HG02588 (cell line): ENCODE results near the gene AGTPBP1.
"Not testable (repeated sequence)": the region's sequence is repeated elsewhere in the genome, so short reads cannot be mapped to it uniquely, and the experiment has no call there.

Source experiments
- ATAC-seq: cut with Tn5 transposase; IDR thresholded peaks from one replicate; pipeline ENCODE4 v1.9.1; 2021; ENCODE audit warnings: mild to moderate bottlenecking, moderate library complexity; ENCODE audit not compliant: unreplicated experiment

The AGTPBP1 gene

DNA sequence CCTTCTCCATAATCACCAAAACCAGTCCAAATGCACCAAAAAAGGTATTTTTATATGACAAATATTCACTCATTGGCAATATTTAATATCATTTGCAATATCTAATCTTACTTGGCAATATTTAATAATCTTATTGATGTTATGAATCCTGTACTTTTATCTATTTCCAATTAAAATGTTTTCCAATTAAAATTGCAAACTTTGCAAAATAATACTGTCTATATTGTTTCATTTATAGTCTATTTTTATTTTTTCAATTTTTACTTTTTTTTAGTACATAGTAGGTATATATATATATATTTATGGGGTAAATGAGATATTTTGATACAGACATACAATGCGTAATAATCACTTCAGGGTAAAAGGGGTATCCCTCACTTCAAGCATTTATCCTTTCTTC, 109.9 kb downstream of the AGTPBP1 start:
- ATAC-seq = no peak

DNA sequence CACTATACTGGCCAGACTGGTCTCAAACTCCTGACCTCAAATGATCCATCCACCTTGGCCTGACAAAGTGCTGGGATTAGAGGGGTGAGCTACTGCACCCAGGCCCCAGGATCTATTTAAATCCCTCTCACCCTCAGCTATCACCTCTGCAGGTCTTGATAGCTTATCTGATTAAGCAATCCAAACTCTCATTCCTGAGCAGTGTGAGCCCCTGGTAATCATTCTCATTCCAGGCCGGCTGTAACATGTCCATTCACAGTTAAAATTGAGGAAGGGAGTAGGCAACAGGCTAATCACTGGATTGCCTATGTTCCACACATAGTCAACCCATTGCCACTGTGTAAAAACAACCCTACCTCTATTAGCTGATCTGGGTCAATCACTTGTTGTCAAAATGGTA, 111.1 kb downstream of the AGTPBP1 start:
- no peak for ATAC-seq

DNA sequence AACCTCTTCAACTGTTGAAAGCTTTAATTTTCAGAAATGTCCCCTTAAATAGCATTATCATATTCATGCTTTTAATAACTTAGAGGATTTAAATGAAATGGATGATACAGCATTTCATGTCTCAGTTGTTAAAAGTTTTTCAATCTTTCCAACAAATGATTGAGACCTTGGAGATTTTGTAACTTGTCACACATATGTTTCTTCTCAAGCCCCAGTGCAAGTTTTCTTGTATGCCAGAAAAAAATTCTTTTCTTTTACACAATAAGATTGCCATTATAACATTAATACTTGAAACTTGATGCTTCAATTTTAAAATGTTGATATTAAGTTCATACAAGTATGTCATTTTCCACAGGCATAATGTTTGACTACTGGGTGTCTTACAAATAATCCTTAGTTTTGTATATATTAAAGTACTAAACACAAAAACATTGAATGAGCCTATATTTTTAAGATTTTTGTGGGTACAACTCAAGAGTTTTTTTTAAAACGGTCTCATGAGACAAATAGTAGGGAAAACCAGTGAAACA, 124.5 kb downstream of the AGTPBP1 start:
- ATAC-seq = no peak

DNA sequence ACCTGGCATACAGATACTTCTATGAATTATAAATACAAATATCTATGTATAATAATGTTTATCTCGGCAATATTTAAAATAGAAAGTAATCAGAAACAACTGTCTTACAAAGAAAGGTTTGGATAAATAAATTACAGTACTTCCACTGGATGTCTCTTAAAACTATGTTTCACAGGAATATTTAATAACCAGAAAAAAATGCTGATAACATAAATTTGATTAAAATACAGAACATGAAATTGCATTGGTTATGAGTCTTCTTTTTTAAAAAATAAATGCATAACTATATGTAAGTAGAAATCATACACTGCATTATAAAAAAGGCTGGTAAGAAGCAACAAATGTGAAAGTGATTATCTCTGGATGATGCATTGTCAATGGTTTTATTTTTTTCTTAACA, 126.0 kb downstream of the AGTPBP1 start:
- no peak for ATAC-seq

DNA sequence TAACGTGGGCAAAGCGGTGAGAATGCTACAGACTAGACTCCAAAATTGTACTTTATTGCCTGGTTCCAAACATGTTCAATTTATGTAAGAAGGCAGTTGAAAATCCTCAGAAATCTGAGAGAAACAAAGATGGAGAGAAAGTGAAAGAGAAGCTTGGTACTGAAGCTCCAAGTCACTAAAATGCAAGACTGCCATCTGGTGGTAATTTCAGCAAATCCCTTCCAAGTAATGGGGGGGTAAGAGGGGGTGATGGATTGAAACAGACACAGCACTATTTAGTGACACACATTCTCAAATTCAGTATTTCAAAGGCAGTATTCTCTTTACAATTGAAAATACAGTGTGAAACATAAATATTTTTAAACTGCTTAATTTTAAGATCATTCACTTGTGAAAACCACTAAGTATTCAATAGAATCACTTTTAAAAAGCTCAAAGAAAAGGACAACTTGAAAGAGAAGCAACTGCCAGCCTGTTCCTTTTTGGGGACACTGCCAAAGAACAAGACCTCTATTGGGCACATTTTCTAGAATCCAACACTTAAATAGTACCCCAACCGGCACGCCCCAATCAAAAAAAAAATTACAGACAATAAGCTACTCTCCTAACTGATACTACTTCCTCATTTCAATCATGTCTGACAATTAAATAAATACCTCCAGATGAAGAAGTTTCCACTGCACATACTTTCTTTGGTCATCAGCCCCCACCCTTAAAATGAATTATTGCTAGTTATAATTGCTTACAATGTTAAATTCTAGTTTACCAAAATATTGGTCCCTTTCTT, 131.5 kb downstream of the AGTPBP1 start:
- peak; percentile 85 for ATAC-seq

DNA sequence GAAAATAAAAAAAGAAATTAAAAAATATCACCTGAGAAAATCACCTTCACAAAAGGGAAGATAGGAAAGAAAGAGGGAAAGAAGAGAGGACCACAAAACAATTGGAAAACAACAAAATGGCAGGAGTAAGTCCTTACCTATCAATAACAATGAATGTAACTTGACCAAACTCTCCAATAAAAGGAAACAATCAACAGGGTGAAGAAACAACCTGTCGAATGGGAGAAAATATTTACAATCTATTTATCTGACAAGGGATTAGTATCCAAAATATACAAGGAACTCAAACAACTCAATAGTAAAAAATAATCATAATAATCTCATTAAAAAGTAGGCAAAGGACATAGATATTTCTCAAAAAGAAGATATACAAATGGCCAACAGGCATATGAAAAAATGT, 135.8 kb downstream of the AGTPBP1 start:
- no peak for ATAC-seq

DNA sequence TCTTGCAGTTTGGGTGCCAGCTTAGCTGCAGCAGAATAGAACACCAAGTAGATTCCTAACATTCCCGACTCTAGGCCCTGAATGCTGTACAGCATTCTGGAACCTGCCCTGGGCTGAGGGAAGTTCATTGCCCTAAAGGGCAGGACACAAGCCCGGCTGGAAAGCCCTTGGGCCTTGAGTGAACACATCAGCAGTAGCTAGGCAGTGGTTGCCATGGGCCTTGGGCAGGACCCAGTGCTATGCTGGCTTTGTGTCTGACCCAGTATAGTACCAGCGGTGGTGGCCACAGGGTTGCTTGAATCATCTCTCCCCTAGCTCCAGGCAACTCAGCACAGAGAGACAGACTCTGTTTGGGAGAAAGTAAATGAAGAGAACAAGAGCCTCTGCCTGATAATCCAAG, 137.8 kb downstream of the AGTPBP1 start:
- no peak for ATAC-seq

DNA sequence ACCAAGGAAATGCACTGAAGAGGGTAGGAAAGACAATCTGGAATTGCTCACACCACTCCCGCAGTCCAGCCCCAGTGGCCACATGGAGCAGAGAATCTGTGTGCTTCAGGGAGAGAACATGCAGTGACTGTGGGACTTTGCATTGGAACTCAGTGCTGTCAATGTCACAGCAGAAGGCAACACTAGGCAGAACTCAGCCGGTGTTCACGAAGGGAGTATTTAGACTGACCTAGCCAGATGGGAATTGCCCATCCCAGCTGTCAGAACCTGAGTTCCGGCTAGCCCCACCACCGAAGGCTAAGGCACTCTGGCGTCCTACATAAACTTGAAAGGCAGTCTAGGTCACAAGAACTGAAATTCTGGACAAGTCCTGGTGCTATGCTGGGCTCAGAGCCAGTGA, 139.0 kb downstream of the AGTPBP1 start:
- ATAC-seq = no peak

DNA sequence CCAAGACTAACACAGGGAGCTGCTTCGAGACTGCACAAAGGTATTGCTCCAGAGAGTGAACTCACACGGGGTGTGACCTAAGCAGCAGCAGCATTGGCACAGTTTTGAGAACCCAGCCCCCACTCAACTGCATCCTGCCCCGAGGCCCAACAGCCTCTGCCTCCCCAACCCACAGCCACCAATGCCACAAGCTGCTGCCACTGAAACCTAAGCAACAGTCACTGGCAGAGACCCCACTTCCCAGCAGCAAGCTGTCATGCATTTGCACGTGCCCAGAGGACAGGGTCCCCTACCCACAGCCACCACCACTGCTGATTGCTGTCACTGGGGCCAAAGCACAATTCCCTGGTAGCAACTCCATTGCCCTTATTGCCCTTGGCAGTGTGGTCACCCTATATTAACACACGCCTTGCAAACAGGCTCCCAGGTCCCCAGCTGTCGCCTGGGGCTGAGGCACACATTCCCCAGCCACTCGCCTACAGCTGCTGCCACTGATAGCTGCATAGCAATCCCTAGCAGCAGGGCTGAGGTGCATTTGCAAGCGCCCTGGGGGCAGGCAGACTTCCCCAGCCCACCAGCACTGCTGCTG, 141.0 kb downstream of the AGTPBP1 start:
- ATAC-seq = no peak

DNA sequence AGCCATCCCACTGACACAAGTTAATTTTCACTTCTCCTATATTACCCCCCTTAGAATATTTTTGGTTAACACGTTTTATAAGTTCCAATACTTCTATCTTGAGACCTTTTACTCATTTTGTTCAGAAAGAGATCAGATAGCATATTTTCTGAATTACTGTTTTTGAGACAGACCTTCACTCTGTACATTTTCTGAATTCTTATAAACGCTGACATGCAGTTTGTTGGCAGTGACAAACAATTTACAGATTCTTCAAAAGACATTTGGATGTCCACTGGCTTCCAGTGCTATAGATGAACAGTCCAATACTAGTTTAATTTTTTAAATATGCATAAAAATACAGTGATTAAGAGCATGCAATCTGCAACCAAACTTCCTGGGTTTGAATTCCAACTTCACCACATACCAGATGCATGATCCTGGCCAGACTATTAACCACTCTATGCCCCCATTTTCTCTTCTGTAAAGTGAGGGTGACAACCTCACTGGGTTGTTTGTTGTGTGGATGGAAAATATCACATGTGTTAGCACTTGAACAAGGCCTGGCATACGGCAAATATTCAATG, 142.1 kb downstream of the AGTPBP1 start:
- ATAC-seq = no peak

DNA sequence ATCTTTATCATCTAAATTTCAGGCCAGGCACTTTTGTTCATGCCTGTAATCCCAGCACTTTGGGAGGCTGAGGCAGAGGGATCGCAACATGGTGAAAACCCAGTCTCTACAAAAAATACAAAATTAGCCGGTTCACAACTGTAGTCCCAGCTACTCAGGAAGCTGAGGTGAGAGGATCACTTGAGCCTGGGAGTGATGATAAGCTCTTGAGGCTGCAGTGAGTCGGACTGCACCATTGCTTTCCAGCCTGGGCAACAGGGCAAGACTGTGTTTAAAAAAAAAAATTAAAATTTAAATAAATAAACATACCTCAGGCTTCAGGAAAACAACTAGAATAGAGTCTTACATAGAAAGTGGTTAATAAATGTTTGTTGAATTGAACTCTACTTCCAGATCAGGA, 147.4 kb downstream of the AGTPBP1 start:
- ATAC-seq = no peak

DNA sequence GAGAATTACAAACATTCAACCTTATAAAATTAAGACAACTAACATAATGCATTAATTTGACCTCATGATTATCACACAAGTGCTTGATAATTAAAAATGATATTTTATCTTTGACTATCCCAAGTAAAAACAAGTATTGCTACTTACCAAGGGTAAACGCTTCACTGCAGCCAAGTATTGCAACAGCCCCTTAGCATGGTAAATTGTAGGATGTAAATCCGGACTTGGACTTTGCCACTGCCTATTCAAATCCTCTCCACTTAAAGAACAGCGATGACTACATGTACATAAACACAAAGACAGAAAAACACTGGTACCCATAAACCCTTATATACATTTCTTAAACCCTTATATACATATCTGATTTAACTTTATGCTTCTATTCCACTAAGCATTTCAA, 155.1 kb downstream of the AGTPBP1 start:
- ATAC-seq = no peak

DNA sequence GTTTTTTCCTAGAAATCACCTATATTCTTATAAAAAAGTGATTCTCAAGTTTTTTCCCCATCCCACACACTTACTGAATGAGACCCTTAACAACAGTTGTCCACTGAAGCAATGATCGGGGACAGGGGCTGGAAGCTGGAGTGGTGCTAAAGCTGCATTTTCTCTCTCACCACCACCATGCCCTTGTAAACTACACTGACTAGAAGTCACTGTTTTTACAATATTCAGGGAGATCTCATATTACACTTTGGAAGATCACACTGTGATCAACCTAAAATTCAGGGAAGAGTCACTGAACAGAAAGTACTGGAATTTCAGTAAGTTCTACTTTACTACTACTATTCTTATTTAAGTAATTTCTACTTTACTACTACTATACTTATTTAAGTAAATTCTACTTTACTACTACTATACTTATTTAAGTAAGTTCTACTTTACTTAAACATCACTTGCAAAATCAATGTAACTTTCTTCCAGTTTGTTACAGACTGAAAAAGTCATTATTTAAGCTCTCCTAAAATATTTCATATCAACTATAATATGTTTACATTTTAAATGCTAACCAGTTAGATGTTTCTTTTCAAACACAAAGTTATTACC, 164.3 kb downstream of the AGTPBP1 start:
- no peak for ATAC-seq

DNA sequence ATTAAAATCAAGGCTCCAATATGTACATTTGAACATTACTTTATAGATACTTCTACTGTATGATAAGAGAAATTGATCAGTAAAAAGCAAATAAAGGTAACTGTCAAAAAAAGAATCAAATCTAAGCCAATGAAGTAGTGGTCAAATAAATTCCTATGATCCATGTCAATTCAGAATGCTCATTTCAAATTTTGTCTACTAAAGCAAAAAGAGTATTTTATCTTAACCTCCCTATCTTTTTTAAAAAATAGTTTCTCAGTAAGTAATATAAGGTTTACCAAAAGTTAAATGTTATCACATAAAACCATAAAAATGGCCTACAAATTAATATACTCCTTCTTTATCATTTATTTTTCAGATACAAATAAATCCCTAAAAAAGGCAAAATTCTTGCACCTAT, 165.9 kb downstream of the AGTPBP1 start:
- ATAC-seq = no peak

DNA sequence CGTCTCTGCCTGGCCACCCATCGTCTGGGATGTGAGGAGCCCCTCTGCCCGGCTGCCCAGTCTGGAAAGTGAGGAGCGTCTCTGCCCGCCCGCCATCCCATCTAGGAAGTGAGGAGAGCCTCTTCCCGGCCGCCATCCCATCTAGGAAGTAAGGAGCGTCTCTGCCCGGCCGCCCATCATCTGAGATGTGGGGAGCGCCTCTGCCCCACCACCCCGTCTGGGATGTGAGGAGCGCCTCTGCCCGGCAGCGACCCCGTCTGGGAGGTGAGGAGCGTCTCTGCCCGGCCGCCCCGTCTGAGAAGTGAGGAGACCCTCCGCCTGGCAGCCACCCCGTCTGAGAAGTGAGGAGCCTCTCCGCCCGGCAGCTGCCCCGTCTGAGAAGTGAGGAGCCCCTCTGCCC, 168.2 kb downstream of the AGTPBP1 start:
- not testable (repeated sequence) for ATAC-seq

DNA sequence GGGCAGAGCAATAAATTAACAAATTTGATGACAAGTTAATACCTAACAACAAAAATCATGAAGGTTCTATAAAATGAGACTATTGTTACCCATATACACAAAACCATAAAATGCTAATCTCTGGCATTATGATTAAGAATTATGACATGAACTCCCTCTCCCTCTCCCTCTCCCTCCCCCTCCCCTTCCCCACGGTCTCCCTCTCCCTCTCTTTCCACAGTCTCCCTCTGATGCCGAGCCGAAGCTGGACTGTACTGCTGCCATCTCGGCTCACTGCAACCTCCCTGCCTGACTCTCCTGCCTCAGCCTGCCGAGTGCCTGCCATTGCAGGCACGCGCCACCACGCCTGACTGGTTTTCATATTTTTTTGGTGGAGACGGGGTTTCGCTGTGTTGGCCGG, 168.8 kb downstream of the AGTPBP1 start:
- not testable (repeated sequence) for ATAC-seq

DNA sequence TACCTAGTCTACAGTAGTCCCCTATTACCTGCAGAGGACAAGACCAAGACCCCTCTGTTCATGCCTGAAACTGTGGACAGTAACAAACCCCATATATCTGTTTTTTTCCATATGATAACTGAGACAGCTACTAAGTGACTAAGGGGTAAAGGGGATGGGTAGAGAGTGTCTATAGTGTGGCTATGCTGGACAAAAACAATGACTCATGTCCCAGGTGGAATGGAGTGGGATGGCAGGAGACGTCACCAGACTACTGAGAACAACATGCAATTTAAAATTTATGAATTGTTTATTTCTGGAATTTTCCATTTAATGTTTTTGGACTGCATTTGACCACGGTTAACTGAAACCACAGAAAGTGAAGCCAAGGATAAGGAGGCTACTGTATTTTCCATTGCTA, 171.8 kb downstream of the AGTPBP1 start:
- ATAC-seq = no peak

DNA sequence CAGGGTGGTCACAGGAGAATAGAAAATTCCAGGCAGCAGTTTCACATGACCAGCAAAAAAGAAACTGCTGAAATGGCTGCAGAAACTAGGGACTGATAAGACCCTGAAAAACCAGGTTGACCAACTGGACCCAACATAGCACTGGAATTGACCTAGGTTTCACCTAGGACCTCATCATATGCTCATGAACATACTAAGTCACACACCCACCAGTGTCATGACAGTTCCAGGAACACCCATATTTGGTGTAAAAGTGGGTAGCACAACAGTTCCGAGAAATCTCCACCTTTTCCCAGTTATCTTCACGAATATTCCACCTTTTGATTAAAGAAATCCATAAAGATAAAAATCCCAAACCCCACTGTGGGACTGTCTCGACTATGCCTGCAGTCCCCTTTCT, 182.2 kb downstream of the AGTPBP1 start:
- no peak for ATAC-seq

DNA sequence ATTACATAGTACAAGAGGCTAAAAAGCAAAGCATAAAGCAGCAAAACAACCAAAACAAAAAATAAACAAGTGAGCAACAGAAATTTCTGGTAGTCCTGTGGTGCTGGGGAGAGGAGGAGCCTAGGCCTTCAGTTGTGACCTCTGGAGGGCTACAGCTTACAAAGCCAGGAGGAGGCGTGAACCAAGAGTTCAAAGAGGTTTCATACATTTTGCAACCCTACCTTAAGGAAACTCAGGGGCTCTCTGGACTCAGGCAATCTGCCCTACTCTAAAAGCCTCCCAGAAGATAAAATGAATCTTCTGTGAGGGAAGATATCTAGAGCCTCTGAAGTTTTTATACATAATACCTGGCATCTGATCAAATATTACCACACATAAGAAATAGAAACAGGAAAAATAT, 187.4 kb downstream of the AGTPBP1 start:
- no peak for ATAC-seq

DNA sequence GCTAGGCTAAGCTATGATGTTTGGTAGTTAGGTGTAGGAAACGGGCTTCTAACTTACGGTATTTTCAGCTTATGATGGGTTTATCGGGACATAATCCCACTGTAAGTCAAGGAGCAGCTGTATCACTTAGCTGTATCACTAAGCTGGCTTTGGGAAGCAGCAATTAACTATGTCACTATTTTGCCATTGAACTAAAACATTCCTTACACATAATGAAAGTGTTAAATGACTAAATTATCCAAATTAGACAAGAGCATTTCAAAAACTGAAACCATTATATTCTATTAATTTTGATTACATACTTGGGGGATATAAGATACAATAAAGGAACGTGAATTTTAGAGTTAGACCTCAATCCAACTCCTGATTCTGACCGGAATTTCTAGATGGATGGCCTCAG, 188.3 kb downstream of the AGTPBP1 start:
- no peak for ATAC-seq

DNA sequence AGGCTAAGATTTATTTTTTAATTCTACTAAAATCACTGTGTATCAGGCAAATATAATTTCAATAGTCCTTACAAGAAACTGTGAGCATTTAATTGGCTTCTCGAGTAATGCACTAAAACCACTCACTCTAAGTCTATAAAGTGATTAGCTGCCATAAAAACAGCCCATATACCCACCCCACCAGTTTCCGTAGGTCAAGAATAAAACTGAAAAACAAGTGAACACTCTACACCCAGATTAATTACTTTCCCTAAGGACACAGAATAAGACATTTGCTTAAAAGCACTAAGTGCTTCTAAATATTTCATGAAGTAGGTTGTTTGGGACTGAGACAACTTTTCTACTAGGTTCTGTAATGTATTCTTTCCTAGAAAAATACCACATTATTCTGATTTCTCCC, 194.2 kb downstream of the AGTPBP1 start:
- no peak for ATAC-seq

DNA sequence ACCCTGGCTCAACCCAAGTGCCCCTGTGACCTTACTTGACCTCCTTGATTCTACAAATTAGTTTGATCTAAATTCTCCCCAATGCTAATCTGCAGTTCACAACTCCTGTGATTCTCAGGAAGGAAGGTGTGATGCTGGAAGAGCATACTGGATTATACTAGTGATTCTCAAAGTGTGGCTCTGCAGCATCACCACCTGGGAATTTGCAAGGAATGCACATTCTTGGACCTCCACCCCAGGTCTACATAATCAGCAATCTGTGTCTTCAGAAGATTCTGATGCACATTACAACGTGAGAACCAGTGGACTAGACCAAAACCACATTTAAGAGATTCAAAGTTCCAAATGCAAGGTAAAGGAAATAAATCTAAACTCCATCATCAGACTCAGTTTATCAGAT, 198.6 kb downstream of the AGTPBP1 start:
- ATAC-seq = no peak
